Stomach (tissue), 4 donors: ENCODE data around the gene RAMACL.

Experiments
- POLR2A ChIP-seq, 4 donors: fragments of 450-650 bp; IDR thresholded peaks; one replicate each; pipeline ENCODE4 v1.6.1; 2016; ENCODE audit warnings: antibody characterized with exemption in 4 of 4, control low read depth in 2 of 4, mild to moderate bottlenecking in 1 of 4, moderate library complexity in 1 of 4
- POLR2AphosphoS5 ChIP-seq, 3 donors: sonication (generic); formaldehyde crosslinking; IDR thresholded peaks; one replicate each; pipeline ENCODE4 v1.6.1; 2016; ENCODE audit warnings: antibody characterized with exemption in 3 of 3
- TF ChIP-seq, protein P1 (sequence below), 7 experiments: fragments of 450-650 bp in 4 of 7; fragments of 200-600 bp in 3 of 7; sonication (generic) in 3 of 7; IDR thresholded peaks; one replicate each; pipeline ENCODE4 v1.5.1; 2016 to 2019; ENCODE audit warnings: antibody characterized with exemption in 7 of 7, control low read depth in 2 of 7, mild to moderate bottlenecking in 1 of 7

GRCh38 chr6:166591026-166591425 lies 4.5 kb upstream of the RAMACL start:
- TF ChIP-seq, protein P1, sequence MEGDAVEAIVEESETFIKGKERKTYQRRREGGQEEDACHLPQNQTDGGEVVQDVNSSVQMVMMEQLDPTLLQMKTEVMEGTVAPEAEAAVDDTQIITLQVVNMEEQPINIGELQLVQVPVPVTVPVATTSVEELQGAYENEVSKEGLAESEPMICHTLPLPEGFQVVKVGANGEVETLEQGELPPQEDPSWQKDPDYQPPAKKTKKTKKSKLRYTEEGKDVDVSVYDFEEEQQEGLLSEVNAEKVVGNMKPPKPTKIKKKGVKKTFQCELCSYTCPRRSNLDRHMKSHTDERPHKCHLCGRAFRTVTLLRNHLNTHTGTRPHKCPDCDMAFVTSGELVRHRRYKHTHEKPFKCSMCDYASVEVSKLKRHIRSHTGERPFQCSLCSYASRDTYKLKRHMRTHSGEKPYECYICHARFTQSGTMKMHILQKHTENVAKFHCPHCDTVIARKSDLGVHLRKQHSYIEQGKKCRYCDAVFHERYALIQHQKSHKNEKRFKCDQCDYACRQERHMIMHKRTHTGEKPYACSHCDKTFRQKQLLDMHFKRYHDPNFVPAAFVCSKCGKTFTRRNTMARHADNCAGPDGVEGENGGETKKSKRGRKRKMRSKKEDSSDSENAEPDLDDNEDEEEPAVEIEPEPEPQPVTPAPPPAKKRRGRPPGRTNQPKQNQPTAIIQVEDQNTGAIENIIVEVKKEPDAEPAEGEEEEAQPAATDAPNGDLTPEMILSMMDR (IDR thresholded peaks at IDR 0.05), result no peak
- no peak for TF ChIP-seq POLR2AphosphoS5 (IDR thresholded peaks at IDR 0.05)
- no peak for TF ChIP-seq POLR2A (IDR thresholded peaks at IDR 0.05)
